H9 (cell line): ENCODE data around the gene CLEC1B. TPM values are rescaled to one million over a fixed set of nuclear protein-coding genes. Genes with fewer than 3 reads are reported as not detected.
"Not testable (repeated sequence)": the region's sequence is repeated elsewhere in the genome, so short reads cannot be mapped to it uniquely, and the experiment has no call there.

Experiments
- DNase-seq: peaks from one replicate; pipeline ENCODE4 v3.0.0-alpha.2; 2017
- H2AFZ ChIP-seq: one replicate; pipeline ENCODE4 v1.6.1; 2013; ENCODE audit warnings: mild to moderate bottlenecking, low read length, control low read depth, moderate library complexity
- H2AK5ac ChIP-seq: 2 replicates; pipeline ENCODE4 v1.6.1; 2013; ENCODE audit warnings: low read length, control low read depth, mixed read lengths; ENCODE audit not compliant: insufficient read length
- H2BK120ac ChIP-seq: one replicate; pipeline ENCODE4 v1.6.1; 2013; ENCODE audit warnings: low read depth, mild to moderate bottlenecking, low read length, control low read depth, inconsistent platforms; ENCODE audit not compliant: poor library complexity, severe bottlenecking
- H2BK12ac ChIP-seq: 2 replicates; pipeline ENCODE4 v1.6.1; 2013; ENCODE audit warnings: low read length, control low read depth, mixed read lengths, low read depth; ENCODE audit not compliant: insufficient read length
- H2BK15ac ChIP-seq: 2 replicates; pipeline ENCODE4 v1.6.1; 2013; ENCODE audit warnings: low read depth, low read length, control low read depth
- H2BK20ac ChIP-seq: one replicate; pipeline ENCODE4 v1.6.1; 2013; ENCODE audit warnings: low read depth, mild to moderate bottlenecking, low read length, control low read depth, inconsistent platforms; ENCODE audit not compliant: poor library complexity, severe bottlenecking
- H2BK5ac ChIP-seq: 2 replicates; pipeline ENCODE4 v1.6.1; 2013; ENCODE audit warnings: low read length, control low read depth, mixed read lengths; ENCODE audit not compliant: insufficient read length
- H3K14ac ChIP-seq: 2 replicates; pipeline ENCODE4 v1.6.1; 2013; ENCODE audit warnings: low read length, control low read depth; ENCODE audit not compliant: insufficient read depth
- H3K18ac ChIP-seq: 2 replicates; pipeline ENCODE4 v1.6.1; 2013; ENCODE audit warnings: low read depth, mild to moderate bottlenecking, mixed read lengths, low read length, control low read depth; ENCODE audit not compliant: insufficient read length
- H3K23ac ChIP-seq: 2 replicates; pipeline ENCODE4 v1.6.1; 2013; ENCODE audit warnings: low read length, control low read depth, mixed read lengths, low read depth; ENCODE audit not compliant: insufficient read length
- H3K23me2 ChIP-seq: 2 replicates; pipeline ENCODE4 v1.6.1; 2013; ENCODE audit warnings: low read depth, mild to moderate bottlenecking, mixed read lengths, low read length, control low read depth; ENCODE audit not compliant: insufficient read length, poor library complexity, severe bottlenecking
- H3K27ac ChIP-seq: 2 replicates; pipeline ENCODE4 v1.5.1; 2013; ENCODE audit warnings: low read length, control low read depth, mixed read lengths, low read depth; ENCODE audit not compliant: insufficient read length
- H3K27me3 ChIP-seq: 2 replicates; pipeline ENCODE4 v1.6.1; 2013; ENCODE audit warnings: low read length, control low read depth, inconsistent platforms; ENCODE audit not compliant: insufficient read depth
- H3K4ac ChIP-seq: 2 replicates; pipeline ENCODE4 v1.6.1; 2013; ENCODE audit warnings: low read depth, mild to moderate bottlenecking, control low read depth, inconsistent platforms, low read length, moderate library complexity
- H3K4me1 ChIP-seq: 2 replicates; pipeline ENCODE4 v1.6.1; 2013; ENCODE audit warnings: low read length, control low read depth, inconsistent platforms; ENCODE audit not compliant: insufficient read depth
- H3K4me2 ChIP-seq: 2 replicates; pipeline ENCODE4 v1.6.1; 2013; ENCODE audit warnings: low read length, control low read depth, mixed read lengths; ENCODE audit not compliant: insufficient read length, insufficient read depth
- H3K56ac ChIP-seq: 2 replicates; pipeline ENCODE4 v1.6.1; 2013; ENCODE audit warnings: low read depth, mild to moderate bottlenecking, mixed read lengths, low read length, control low read depth; ENCODE audit not compliant: insufficient read length
- H3K79me1 ChIP-seq: 2 replicates; pipeline ENCODE4 v1.6.1; 2013; ENCODE audit warnings: low read depth, mild to moderate bottlenecking, moderate library complexity, low read length, control low read depth, inconsistent platforms; ENCODE audit not compliant: insufficient read depth, poor library complexity, severe bottlenecking
- H3K79me2 ChIP-seq: 2 replicates; pipeline ENCODE4 v1.6.1; 2013; ENCODE audit warnings: low read length, control low read depth, inconsistent platforms; ENCODE audit not compliant: insufficient read depth
- H3K9ac ChIP-seq: 2 replicates; pipeline ENCODE4 v1.6.1; 2013; ENCODE audit warnings: low read length, control low read depth, mixed read lengths; ENCODE audit not compliant: insufficient read length; ENCODE audit errors: extremely low read depth
- H3K9me3 ChIP-seq: one replicate; pipeline ENCODE4 v1.6.1; 2013; ENCODE audit warnings: low read depth, low read length, inconsistent platforms; ENCODE audit not compliant: control insufficient read depth
- H3T11ph ChIP-seq: one replicate; pipeline ENCODE4 v1.6.1; 2013; ENCODE audit warnings: mild to moderate bottlenecking, low read length, control low read depth, inconsistent platforms
- H4K20me1 ChIP-seq: one replicate; pipeline ENCODE4 v1.6.1; 2013; ENCODE audit not compliant: control insufficient read depth, insufficient read length, insufficient read depth
- H4K5ac ChIP-seq: 2 replicates; pipeline ENCODE4 v1.6.1; 2013; ENCODE audit warnings: low read depth, mild to moderate bottlenecking, mixed read lengths, low read length, control low read depth; ENCODE audit not compliant: insufficient read length
- H4K8ac ChIP-seq: replicated peaks from 2 replicates; pipeline ENCODE4 v1.6.1; 2013; ENCODE audit warnings: low read length, control low read depth, mixed read lengths, low read depth; ENCODE audit not compliant: insufficient read length
- H4K91ac ChIP-seq: 2 replicates; pipeline ENCODE4 v1.6.1; 2013; ENCODE audit warnings: low read depth, mild to moderate bottlenecking, moderate library complexity, mixed read lengths, low read length, control low read depth; ENCODE audit not compliant: insufficient read length
- H3K27ac Mint-ChIP-seq, 3 experiments: 2 replicates in 2 of 3; 3 replicates in 1 of 3; pipeline ENCODE4 v1.8.0; 2020 to 2021; ENCODE audit warnings: mixed read lengths in 3 of 3, mild to moderate bottlenecking in 1 of 3, moderate library complexity in 1 of 3
- H3K27me3 Mint-ChIP-seq: 2 replicates; pipeline ENCODE4 v1.8.0; 2021; ENCODE audit warnings: low read depth, mild to moderate bottlenecking, moderate library complexity, mixed read lengths
- H3K36me3 Mint-ChIP-seq, 3 experiments: 2 replicates in 2 of 3; 3 replicates in 1 of 3; pipeline ENCODE4 v1.8.0; 2020 to 2021; ENCODE audit warnings: low read depth in 3 of 3, mixed read lengths in 3 of 3; ENCODE audit not compliant: insufficient read depth in 1 of 3
- H3K4me1 Mint-ChIP-seq, 2 experiments: 2 replicates each; pipeline ENCODE4 v1.8.0; 2020; ENCODE audit warnings: mixed read lengths in 2 of 2
- H3K4me3 Mint-ChIP-seq, 2 experiments: 2 replicates in 1 of 2; 3 replicates in 1 of 2; pipeline ENCODE4 v1.8.0; 2020 to 2021; ENCODE audit warnings: mild to moderate bottlenecking in 2 of 2, mixed read lengths in 2 of 2, moderate library complexity in 1 of 2
- H3K9me3 Mint-ChIP-seq, 2 experiments: 2 replicates in 1 of 2; 3 replicates in 1 of 2; pipeline ENCODE4 v1.8.0; 2020; ENCODE audit warnings: mild to moderate bottlenecking in 2 of 2, mixed read lengths in 2 of 2, moderate library complexity in 1 of 2
- WGBS: extraction: QIAGEN DNeasy Blood & Tissue Kit; methylation state at CpG from one replicate; pipeline ENCODE4 v1.1.7; 2013; ENCODE audit warnings: missing lambda C conversion rate, low lambda C conversion rate, mixed read lengths; ENCODE audit not compliant: insufficient read length; ENCODE audit errors: extremely low coverage; 5-methylcytosine and 5-hydroxymethylcytosine counted together
- total RNA-seq: library from RNA; stranded (reverse); gene quantifications from 2 replicates; pipeline ENCODE4 v1.2.1, GENCODE V29; 2021
- TF ChIP-seq, protein P1 (sequence below): fragments of 200-600 bp; sonication (generic); conservative IDR thresholded peaks from 3 replicates; pipeline ENCODE4 v1.8.0; 2021; ENCODE audit warnings: antibody characterized with exemption, mild to moderate bottlenecking

CLEC1B gene
- total RNA-seq, 1 experiment from 2014 or later, result not detected

GRCh38 chr12:9977916-9978315 lies 21.0 kb downstream of the CLEC1B start:
- Histone ChIP-seq H4K91ac (no peak overlapping the region), H3K56ac (no peak overlapping the region), H4K20me1 (no peaks in the 10 kb centered on the region), H2BK15ac (no peak overlapping the region), H3K27ac (no peak overlapping the region), H2BK120ac (no peak overlapping the region), H2AFZ (no peak overlapping the region), H3K79me1 (no peaks in the 10 kb centered on the region), H2BK5ac (no peak overlapping the region), H3K9ac (no peak overlapping the region), H3K4ac (no peak overlapping the region), H3K14ac (no peak overlapping the region), H3T11ph (no peak overlapping the region), H2BK12ac (no peak overlapping the region), H2BK20ac (no peak overlapping the region), H3K9me3 (no peaks in the 10 kb centered on the region), H3K27me3 (no peaks in the 10 kb centered on the region), H3K23ac (no peak overlapping the region), H4K5ac (no peak overlapping the region), H3K23me2 (no peaks in the 10 kb centered on the region), H3K4me1 (no peaks in the 10 kb centered on the region), H3K4me2 (no peak overlapping the region), H3K79me2 (no peaks in the 10 kb centered on the region), H2AK5ac (no peak overlapping the region), H3K18ac (no peak overlapping the region), H4K8ac (no peak overlapping the region)
- no peak overlapping the region for H3K4me3 Mint-ChIP-seq
- peaks cover 21 to 29% of the 10 kb centered on the region in 2 experiments for H3K9me3 Mint-ChIP-seq
- H3K4me1 Mint-ChIP-seq, result peaks cover 8 to 9% of the 10 kb centered on the region in 2 experiments
- TF ChIP-seq, protein P1, sequence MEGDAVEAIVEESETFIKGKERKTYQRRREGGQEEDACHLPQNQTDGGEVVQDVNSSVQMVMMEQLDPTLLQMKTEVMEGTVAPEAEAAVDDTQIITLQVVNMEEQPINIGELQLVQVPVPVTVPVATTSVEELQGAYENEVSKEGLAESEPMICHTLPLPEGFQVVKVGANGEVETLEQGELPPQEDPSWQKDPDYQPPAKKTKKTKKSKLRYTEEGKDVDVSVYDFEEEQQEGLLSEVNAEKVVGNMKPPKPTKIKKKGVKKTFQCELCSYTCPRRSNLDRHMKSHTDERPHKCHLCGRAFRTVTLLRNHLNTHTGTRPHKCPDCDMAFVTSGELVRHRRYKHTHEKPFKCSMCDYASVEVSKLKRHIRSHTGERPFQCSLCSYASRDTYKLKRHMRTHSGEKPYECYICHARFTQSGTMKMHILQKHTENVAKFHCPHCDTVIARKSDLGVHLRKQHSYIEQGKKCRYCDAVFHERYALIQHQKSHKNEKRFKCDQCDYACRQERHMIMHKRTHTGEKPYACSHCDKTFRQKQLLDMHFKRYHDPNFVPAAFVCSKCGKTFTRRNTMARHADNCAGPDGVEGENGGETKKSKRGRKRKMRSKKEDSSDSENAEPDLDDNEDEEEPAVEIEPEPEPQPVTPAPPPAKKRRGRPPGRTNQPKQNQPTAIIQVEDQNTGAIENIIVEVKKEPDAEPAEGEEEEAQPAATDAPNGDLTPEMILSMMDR, result no peak
- no peaks in the 10 kb centered on the region; the same call in 1 of the 2 replicates for H3K27me3 Mint-ChIP-seq
- DNase-seq, result no peak
- H3K36me3 Mint-ChIP-seq, result peaks cover 17 to 25% (median 21%) of the 10 kb centered on the region in 3 experiments
- H3K27ac Mint-ChIP-seq, result no peak overlapping the region

GRCh38 chr12:9976626-9977025 lies 22.3 kb downstream of the CLEC1B start:
- WGBS, result no CpG with 5 or more reads among the region's 5 CpGs
- not testable (repeated sequence) for H3K79me2 ChIP-seq, H3K4me1 ChIP-seq, DNase-seq, H4K5ac ChIP-seq, H3K23me2 ChIP-seq, H3K9ac ChIP-seq, H3T11ph ChIP-seq, H3K14ac ChIP-seq, H4K20me1 ChIP-seq, H3K79me1 ChIP-seq, H3K27me3 Mint-ChIP-seq, H3K23ac ChIP-seq, H2AFZ ChIP-seq, H2BK15ac ChIP-seq, H2AK5ac ChIP-seq, H3K18ac ChIP-seq, H3K27me3 ChIP-seq, H2BK12ac ChIP-seq, H3K4ac ChIP-seq, H3K27ac Mint-ChIP-seq, H3K9me3 ChIP-seq, H3K27ac ChIP-seq, H3K4me2 ChIP-seq, H4K91ac ChIP-seq, H4K8ac ChIP-seq, H2BK120ac ChIP-seq, H2BK20ac ChIP-seq, H2BK5ac ChIP-seq, H3K4me3 Mint-ChIP-seq, H3K4me1 Mint-ChIP-seq, H3K56ac ChIP-seq
- H3K36me3 Mint-ChIP-seq, result peaks cover 17 to 25% (median 21%) of the 10 kb centered on the region in 3 experiments
- peaks cover 21 to 29% of the 10 kb centered on the region in 2 experiments for H3K9me3 Mint-ChIP-seq
